Neural progenitor cell (in vitro differentiated cells): ENCODE data around the gene NDUFB10. TPM values are rescaled to one million over a fixed set of nuclear protein-coding genes. Genes with fewer than 3 reads are reported as not detected.

ENCODE experiments used
- DNase-seq: peaks from one replicate; pipeline ENCODE4 v3.0.0-alpha.2; 2016; ENCODE audit warnings: low spot score
- H2AFZ ChIP-seq: fragments of 200-600 bp; sonication (generic); replicated peaks from 2 replicates; pipeline ENCODE4 v1.6.1; 2016; ENCODE audit warnings: antibody characterized with exemption
- H3F3A ChIP-seq: fragments of 200-600 bp; sonication (generic); 2 replicates; pipeline ENCODE4 v1.6.1; 2016; ENCODE audit warnings: antibody characterized with exemption, low read depth
- H3K27ac ChIP-seq: fragments of 200-600 bp; sonication (generic); 2 replicates; pipeline ENCODE4 v1.5.1; 2016; ENCODE audit warnings: mild to moderate bottlenecking
- H3K27me3 ChIP-seq: fragments of 200-600 bp; sonication (generic); 2 replicates; pipeline ENCODE4 v1.6.1; 2016; ENCODE audit warnings: mild to moderate bottlenecking, moderate library complexity
- H3K36me3 ChIP-seq: fragments of 200-600 bp; sonication (generic); 2 replicates; pipeline ENCODE4 v1.5.1; 2016
- H3K4me1 ChIP-seq: fragments of 200-600 bp; sonication (generic); 2 replicates; pipeline ENCODE4 v1.6.1; 2016; ENCODE audit warnings: mixed run types
- H3K4me2 ChIP-seq: fragments of 200-600 bp; sonication (generic); 2 replicates; pipeline ENCODE4 v1.6.1; 2016
- H3K4me3 ChIP-seq: fragments of 200-600 bp; sonication (generic); 2 replicates; pipeline ENCODE4 v1.5.1; 2016
- H3K79me2 ChIP-seq: fragments of 200-600 bp; sonication (generic); 2 replicates; pipeline ENCODE4 v1.6.1; 2016; ENCODE audit warnings: low read depth
- H3K9ac ChIP-seq: fragments of 200-600 bp; sonication (generic); 2 replicates; pipeline ENCODE4 v1.6.1; 2016
- H3K9me3 ChIP-seq: fragments of 200-600 bp; sonication (generic); 2 replicates; pipeline ENCODE4 v1.5.1; 2016; ENCODE audit warnings: low read depth
- H4K20me1 ChIP-seq: fragments of 200-600 bp; sonication (generic); 2 replicates; pipeline ENCODE4 v1.6.1; 2016; ENCODE audit warnings: low read depth
- H3K27ac Mint-ChIP-seq: 3 replicates; pipeline ENCODE4 v1.8.0; 2021; ENCODE audit warnings: mixed read lengths
- H3K27me3 Mint-ChIP-seq: 2 replicates; pipeline ENCODE4 v1.8.0; 2022; ENCODE audit warnings: low read depth, mild to moderate bottlenecking, inconsistent platforms, moderate library complexity, mixed read lengths; ENCODE audit not compliant: insufficient read depth
- H3K36me3 Mint-ChIP-seq: 3 replicates; pipeline ENCODE4 v1.8.0; 2021; ENCODE audit warnings: mixed read lengths
- H3K4me1 Mint-ChIP-seq: 3 replicates; pipeline ENCODE4 v1.8.0; 2021; ENCODE audit warnings: mixed read lengths
- H3K4me3 Mint-ChIP-seq: 3 replicates; pipeline ENCODE4 v1.8.0; 2021; ENCODE audit warnings: mild to moderate bottlenecking, moderate library complexity, mixed read lengths
- H3K9me3 Mint-ChIP-seq: 3 replicates; pipeline ENCODE4 v1.8.0; 2020; ENCODE audit warnings: mixed read lengths
- EZH2 ChIP-seq: fragments of 200-600 bp; sonication (generic); IDR thresholded peaks from 2 replicates; pipeline ENCODE4 v1.6.1; 2017; ENCODE audit warnings: antibody characterized with exemption, mild to moderate bottlenecking, moderate library complexity
- EZH2phosphoT487 ChIP-seq: fragments of 200-600 bp; sonication (generic); IDR thresholded peaks from 2 replicates; pipeline ENCODE4 v1.6.1; 2017; ENCODE audit warnings: antibody characterized with exemption
- total RNA-seq: library from RNA; depleted of rRNA; stranded (reverse); fragments of >200 nt; gene quantifications from 2 replicates; pipeline ENCODE4 v1.2.3, GENCODE V29; 2015; ENCODE audit warnings: low replicate concordance
- TF ChIP-seq, protein P1 (sequence below): fragments of 200-600 bp; sonication (generic); IDR thresholded peaks from 2 replicates; pipeline ENCODE4 v1.5.1; 2017; ENCODE audit warnings: antibody characterized with exemption, mild to moderate bottlenecking

NDUFB10 gene
- total RNA-seq, 1 donor from 2014 or later, result 155 TPM

DNA sequence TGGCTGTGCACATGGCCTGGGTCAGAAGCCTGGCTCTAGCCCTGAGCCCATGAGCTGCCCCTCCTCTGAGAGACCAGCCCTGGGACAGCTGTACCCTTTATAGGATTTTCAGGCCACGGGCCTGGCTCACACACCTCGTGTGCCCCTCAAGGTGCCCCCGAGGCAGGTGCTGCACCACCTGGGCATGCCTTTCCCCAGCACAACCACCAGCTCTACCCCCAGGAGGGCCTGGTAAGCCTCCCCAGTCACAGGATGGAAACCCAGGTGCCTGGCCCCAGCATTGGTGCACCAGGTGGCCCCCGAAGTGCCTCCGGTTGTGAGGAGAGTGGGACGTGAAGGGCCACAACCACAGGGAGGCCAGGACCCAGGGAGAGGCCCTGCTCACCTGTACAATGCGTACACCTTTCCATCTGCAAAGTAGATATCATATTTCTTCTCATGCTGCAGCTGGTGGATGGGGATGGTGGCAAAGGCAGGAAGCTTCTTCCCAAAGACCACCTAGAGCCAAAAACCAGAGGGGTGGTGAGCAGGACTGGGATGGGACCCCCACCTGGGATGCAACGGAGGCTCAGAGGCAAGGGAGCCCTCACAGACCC is 44.0 kb downstream of the NDUFB10 start:
- Histone ChIP-seq H3K4me3 (no peak overlapping the region), H4K20me1 (peaks cover 57% of the 10 kb centered on the region), H3K9me3 (no peaks in the 10 kb centered on the region), H3K27me3 (no peaks in the 10 kb centered on the region), H3F3A (peaks cover 16% of the 10 kb centered on the region), H3K9ac (no peak overlapping the region), H2AFZ (no peak overlapping the region), H3K27ac (no peak overlapping the region), H3K4me1 (peaks cover 10% of the 10 kb centered on the region), H3K79me2 (peaks cover 41% of the 10 kb centered on the region), H3K4me2 (no peak overlapping the region), H3K36me3 (no peaks in the 10 kb centered on the region)
- peak overlapping the region; percentile 58 for H3K4me3 Mint-ChIP-seq
- no peak overlapping the region for H3K27ac Mint-ChIP-seq
- TF ChIP-seq, protein P1, sequence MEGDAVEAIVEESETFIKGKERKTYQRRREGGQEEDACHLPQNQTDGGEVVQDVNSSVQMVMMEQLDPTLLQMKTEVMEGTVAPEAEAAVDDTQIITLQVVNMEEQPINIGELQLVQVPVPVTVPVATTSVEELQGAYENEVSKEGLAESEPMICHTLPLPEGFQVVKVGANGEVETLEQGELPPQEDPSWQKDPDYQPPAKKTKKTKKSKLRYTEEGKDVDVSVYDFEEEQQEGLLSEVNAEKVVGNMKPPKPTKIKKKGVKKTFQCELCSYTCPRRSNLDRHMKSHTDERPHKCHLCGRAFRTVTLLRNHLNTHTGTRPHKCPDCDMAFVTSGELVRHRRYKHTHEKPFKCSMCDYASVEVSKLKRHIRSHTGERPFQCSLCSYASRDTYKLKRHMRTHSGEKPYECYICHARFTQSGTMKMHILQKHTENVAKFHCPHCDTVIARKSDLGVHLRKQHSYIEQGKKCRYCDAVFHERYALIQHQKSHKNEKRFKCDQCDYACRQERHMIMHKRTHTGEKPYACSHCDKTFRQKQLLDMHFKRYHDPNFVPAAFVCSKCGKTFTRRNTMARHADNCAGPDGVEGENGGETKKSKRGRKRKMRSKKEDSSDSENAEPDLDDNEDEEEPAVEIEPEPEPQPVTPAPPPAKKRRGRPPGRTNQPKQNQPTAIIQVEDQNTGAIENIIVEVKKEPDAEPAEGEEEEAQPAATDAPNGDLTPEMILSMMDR, result no peak
- no peak for TF ChIP-seq EZH2
- TF ChIP-seq EZH2phosphoT487, result no peak
- H3K36me3 Mint-ChIP-seq, result peaks cover 2% of the 10 kb centered on the region
- DNase-seq, result peak; percentile 1
- H3K9me3 Mint-ChIP-seq, result no peaks in the 10 kb centered on the region
- peaks cover 21% of the 10 kb centered on the region for H3K4me1 Mint-ChIP-seq
- H3K27me3 Mint-ChIP-seq, result no peaks in the 10 kb centered on the region

DNA sequence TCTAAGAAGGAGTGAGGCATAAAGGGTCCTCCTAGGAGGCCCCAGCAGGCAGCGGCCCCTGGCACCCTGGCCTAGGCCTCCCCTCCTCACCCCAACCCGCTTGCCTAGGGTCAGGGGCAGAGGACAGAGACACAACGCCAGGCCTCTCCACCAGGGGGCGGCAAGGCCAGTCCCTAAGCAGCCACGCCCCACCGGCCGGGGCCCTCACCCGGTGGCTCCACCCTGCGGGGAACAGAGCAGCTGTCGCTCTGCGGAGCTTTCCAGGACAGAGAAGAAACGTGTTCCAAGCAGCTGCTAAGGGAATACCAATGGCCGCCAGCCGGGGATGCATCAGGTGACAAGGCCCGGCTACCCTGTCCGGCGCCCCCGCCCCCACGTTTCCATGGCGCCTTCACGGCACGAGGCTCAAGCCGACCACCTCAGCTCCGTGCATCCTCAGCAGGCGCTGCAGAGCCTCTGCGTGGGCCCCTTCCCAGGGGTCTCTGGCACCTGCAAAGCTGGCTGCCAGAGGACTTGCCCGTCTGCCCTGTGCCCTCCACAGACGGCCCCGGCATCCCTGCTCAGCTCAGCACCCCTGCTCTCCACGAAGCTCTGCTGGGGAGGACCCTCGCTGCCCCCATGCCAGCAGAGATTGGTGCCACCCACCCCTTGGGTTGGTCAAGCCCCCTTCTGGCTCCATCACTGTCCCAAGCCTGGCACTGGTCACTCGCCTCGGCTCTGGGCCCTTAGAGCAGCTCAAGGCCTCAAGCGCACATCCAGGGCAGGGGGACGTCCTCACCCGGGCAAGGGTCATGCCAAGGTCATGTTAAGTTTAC is 44.7 kb downstream of the NDUFB10 start:
- no peaks in the 10 kb centered on the region for H3K9me3 Mint-ChIP-seq
- H3K4me3 Mint-ChIP-seq, result peak overlapping the region; percentile 35
- no peaks in the 10 kb centered on the region for H3K27me3 ChIP-seq
- peak overlapping the region; percentile 44 for H3K27ac ChIP-seq
- peaks cover 14% of the 10 kb centered on the region for H3K4me1 ChIP-seq
- peak overlapping the region; percentile 8 for H3K4me3 ChIP-seq
- H3K36me3 ChIP-seq, result no peaks in the 10 kb centered on the region
- no peak overlapping the region for H3K27ac Mint-ChIP-seq
- H3K79me2 ChIP-seq, result peaks cover 48% of the 10 kb centered on the region
- TF ChIP-seq EZH2phosphoT487, result no peak
- TF ChIP-seq, protein P1, result peak; percentile 98
- H3K36me3 Mint-ChIP-seq, result peaks cover 4% of the 10 kb centered on the region
- H3K4me2 ChIP-seq, result peak overlapping the region; percentile 60
- peak; percentile 99 for DNase-seq
- no peaks in the 10 kb centered on the region for H3K9me3 ChIP-seq
- H3F3A ChIP-seq, result peaks cover 19% of the 10 kb centered on the region
- H3K4me1 Mint-ChIP-seq, result peaks cover 27% of the 10 kb centered on the region
- H2AFZ ChIP-seq, result no peak overlapping the region
- H4K20me1 ChIP-seq, result peaks cover 64% of the 10 kb centered on the region
- no peaks in the 10 kb centered on the region for H3K27me3 Mint-ChIP-seq
- no peak overlapping the region for H3K9ac ChIP-seq

DNA sequence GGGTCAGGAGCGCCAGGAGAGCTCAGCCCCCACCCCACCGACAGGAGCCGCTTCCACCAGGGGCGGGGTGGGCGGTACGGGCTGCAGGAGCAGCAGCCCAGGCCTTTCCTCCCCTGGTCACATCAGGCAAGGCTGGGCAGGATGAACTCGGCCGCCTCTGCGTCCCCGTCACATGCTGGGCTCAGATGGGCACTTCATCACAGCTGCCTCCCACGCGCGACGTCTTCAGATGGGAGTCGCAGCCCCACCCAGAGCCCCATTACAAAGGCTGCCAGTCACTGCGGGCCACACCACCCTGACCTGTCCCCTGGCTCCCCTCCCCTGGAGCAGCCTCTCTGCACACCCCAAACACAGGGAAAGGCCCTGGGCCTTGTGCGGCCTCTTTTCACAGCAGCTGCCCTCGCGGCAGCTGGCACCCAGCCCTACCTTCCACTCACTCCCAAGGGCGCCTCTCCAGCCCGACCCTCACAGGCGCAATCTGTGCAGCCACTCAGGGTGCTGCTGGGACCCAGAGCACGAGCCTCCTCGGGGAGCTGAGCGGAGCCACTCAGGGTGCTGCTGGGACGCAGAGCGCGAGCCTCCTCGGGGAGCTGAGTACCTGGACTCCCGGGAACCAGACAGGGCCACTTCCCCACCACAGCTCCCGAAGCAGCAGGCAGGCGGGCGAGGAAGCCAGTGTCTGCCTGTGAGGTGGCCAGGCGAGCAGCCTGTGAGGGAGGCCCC is 45.6 kb downstream of the NDUFB10 start:
- H3K4me3 Mint-ChIP-seq, result peak overlapping the region; percentile 50
- Histone ChIP-seq H3K27me3 (no peaks in the 10 kb centered on the region), H4K20me1 (peaks cover 66% of the 10 kb centered on the region), H3K4me2 (no peak overlapping the region), H3K9me3 (no peaks in the 10 kb centered on the region), H3K4me1 (peaks cover 14% of the 10 kb centered on the region), H3K9ac (no peak overlapping the region), H3K4me3 (no peak overlapping the region), H3F3A (peaks cover 22% of the 10 kb centered on the region), H3K36me3 (no peaks in the 10 kb centered on the region), H2AFZ (no peak overlapping the region), H3K27ac (no peak overlapping the region), H3K79me2 (peaks cover 52% of the 10 kb centered on the region)
- no peak for TF ChIP-seq EZH2
- TF ChIP-seq, protein P1, result no peak
- no peak for TF ChIP-seq EZH2phosphoT487
- peaks cover 28% of the 10 kb centered on the region for H3K4me1 Mint-ChIP-seq
- H3K27ac Mint-ChIP-seq, result no peak overlapping the region
- no peak for DNase-seq
- peaks cover 4% of the 10 kb centered on the region for H3K36me3 Mint-ChIP-seq
- H3K27me3 Mint-ChIP-seq, result peaks cover 2% of the 10 kb centered on the region
- no peaks in the 10 kb centered on the region for H3K9me3 Mint-ChIP-seq
